Peyer's patch (tissue), 4 donors: ENCODE data around the gene PTPN6.

Experiments
- POLR2A ChIP-seq, 2 donors: fragments of 450-650 bp; IDR thresholded peaks; one replicate each; pipeline ENCODE4 v1.5.1; 2017; ENCODE audit warnings: antibody characterized with exemption in 2 of 2, mild to moderate bottlenecking in 2 of 2, moderate library complexity in 2 of 2
- TF ChIP-seq, protein P1 (sequence below), 6 experiments: fragments of 450-650 bp in 4 of 6; fragments of 200-600 bp in 2 of 6; sonication (generic) in 1 of 6; IDR thresholded peaks; one replicate each; pipeline ENCODE4 v1.5.1; 2017 to 2019; ENCODE audit warnings: antibody characterized with exemption in 6 of 6, mild to moderate bottlenecking in 3 of 6, moderate library complexity in 1 of 6

DNA sequence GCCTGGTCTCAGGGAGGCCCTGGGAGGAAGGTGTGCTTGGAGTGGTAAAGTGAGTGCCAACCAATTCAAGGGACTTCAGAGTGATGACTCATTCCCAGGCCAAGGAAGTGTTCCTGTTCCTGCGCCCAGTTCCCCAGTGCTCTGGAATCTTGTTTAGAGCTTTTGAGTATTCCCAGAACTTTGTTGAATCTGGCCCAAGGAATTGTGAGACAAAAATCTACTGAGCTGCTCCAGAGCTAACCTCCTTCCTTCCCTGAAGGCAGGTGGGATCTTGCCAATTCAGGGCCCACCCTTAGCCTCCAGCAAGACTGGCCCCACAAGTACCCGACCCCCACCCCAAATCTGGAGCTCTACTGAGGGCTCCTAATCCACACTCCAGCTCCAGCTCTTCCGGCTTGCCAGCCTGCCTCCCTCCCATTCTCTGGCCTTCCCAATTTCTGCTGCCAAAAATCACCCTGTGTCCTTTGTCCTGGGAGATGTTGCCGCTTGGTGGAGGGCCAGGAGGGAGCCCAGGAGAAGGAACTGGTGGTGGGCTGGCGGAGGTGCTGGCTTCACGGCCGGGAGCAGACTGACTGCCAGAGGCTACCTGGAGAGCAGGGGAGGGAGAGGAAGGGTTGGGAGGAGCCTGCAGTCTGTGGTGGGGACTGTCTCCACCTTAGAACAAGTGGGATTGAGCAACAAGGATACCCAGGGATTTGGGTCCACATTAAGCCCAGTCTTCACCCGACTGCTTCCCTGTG lies 25.4 kb upstream of the PTPN6 start:
- TF ChIP-seq, protein P1, sequence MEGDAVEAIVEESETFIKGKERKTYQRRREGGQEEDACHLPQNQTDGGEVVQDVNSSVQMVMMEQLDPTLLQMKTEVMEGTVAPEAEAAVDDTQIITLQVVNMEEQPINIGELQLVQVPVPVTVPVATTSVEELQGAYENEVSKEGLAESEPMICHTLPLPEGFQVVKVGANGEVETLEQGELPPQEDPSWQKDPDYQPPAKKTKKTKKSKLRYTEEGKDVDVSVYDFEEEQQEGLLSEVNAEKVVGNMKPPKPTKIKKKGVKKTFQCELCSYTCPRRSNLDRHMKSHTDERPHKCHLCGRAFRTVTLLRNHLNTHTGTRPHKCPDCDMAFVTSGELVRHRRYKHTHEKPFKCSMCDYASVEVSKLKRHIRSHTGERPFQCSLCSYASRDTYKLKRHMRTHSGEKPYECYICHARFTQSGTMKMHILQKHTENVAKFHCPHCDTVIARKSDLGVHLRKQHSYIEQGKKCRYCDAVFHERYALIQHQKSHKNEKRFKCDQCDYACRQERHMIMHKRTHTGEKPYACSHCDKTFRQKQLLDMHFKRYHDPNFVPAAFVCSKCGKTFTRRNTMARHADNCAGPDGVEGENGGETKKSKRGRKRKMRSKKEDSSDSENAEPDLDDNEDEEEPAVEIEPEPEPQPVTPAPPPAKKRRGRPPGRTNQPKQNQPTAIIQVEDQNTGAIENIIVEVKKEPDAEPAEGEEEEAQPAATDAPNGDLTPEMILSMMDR (IDR thresholded peaks at IDR 0.05), result peak in 1 of 6 experiments; percentile 2
- peak in 1 of 2 donors; percentile 51 for TF ChIP-seq POLR2A (IDR thresholded peaks at IDR 0.05)
